ENCODE measurements around the gene PPP2R1B.

The PPP2R1B gene

GRCh38 chr11:111756097-111756496, 10.1 kb downstream of the PPP2R1B start:
- Histone ChIP-seq H3K36me3 (ENCODE audit: control insufficient read depth in 2 of 2, insufficient read depth in 2 of 2, low read length in 2 of 2) (peaks cover 54 to 56% of the 10 kb centered on the region in 2 donors), H3K27ac (ENCODE audit: low read depth in 2 of 2, low read length in 2 of 2) (peak overlapping the region; percentile 48 to 51), H3K9me3 (ENCODE audit: control insufficient read depth in 2 of 2, low read length in 2 of 2) (no peaks in the 10 kb centered on the region)

GRCh38 chr11:111749646-111750045, 16.5 kb downstream of the PPP2R1B start:
- Histone ChIP-seq H3K4me1 (ENCODE audit: control insufficient read depth in 2 of 2, insufficient read depth in 2 of 2, low read length in 2 of 2) (peaks cover 0 to 4% of the 10 kb centered on the region in 2 donors), H3K4me3 (ENCODE audit: low read length in 2 of 2) (no peak overlapping the region), H3K36me3 (ENCODE audit: control insufficient read depth in 2 of 2, insufficient read depth in 2 of 2, low read length in 2 of 2) (peaks cover 41 to 65% of the 10 kb centered on the region in 2 donors), H3K9ac (ENCODE audit: low read depth in 1 of 2, low read length in 2 of 2) (no peak overlapping the region), H3K27me3 (ENCODE audit: control insufficient read depth in 2 of 2, insufficient read depth in 2 of 2, low read length in 2 of 2) (no peaks in the 10 kb centered on the region), H3K27ac (ENCODE audit: low read depth in 2 of 2, low read length in 2 of 2) (no peak overlapping the region), H3K9me3 (ENCODE audit: control insufficient read depth in 2 of 2, low read length in 2 of 2) (no peaks in the 10 kb centered on the region)

More at GRCh38 chr11:111756097-111756496, 10.1 kb downstream of the PPP2R1B start:
- Histone ChIP-seq H3K27me3 (ENCODE audit: control insufficient read depth in 2 of 2, insufficient read depth in 2 of 2, low read length in 2 of 2) (no peaks in the 10 kb centered on the region), H3K4me1 (ENCODE audit: control insufficient read depth in 2 of 2, insufficient read depth in 2 of 2, low read length in 2 of 2) (peaks cover 0 to 5% of the 10 kb centered on the region in 2 donors), H3K9ac (ENCODE audit: low read depth in 1 of 2, low read length in 2 of 2) (no peak overlapping the region), H3K4me3 (ENCODE audit: low read length in 2 of 2) (no peak overlapping the region)

- Histone ChIP-seq H3K27ac (ENCODE audit: low read depth in 2 of 2, low read length in 2 of 2) (peak overlapping the region in 1 of 2 donors; percentile 6), H3K36me3 (ENCODE audit: control insufficient read depth in 2 of 2, insufficient read depth in 2 of 2, low read length in 2 of 2) (peaks cover 41 to 66% of the 10 kb centered on the region in 2 donors), H3K4me3 (ENCODE audit: low read length in 2 of 2) (no peak overlapping the region), H3K27me3 (ENCODE audit: control insufficient read depth in 2 of 2, insufficient read depth in 2 of 2, low read length in 2 of 2) (no peaks in the 10 kb centered on the region), H3K4me1 (ENCODE audit: control insufficient read depth in 2 of 2, insufficient read depth in 2 of 2, low read length in 2 of 2) (peaks cover 0 to 4% of the 10 kb centered on the region in 2 donors), H3K9me3 (ENCODE audit: control insufficient read depth in 2 of 2, low read length in 2 of 2) (no peaks in the 10 kb centered on the region), H3K9ac (ENCODE audit: low read depth in 1 of 2, low read length in 2 of 2) (no peak overlapping the region)
Observed at GRCh38 chr11:111748035-111748804, 18.0 kb downstream of the PPP2R1B start.

- H3K27me3 ChIP-seq (ENCODE audit: control insufficient read depth in 2 of 2, insufficient read depth in 2 of 2, low read length in 2 of 2), result no peaks in the 10 kb centered on the region
- H3K4me1 ChIP-seq (ENCODE audit: control insufficient read depth in 2 of 2, insufficient read depth in 2 of 2, low read length in 2 of 2), result peaks cover 0 to 4% of the 10 kb centered on the region in 2 donors
- H3K27ac ChIP-seq (ENCODE audit: low read depth in 2 of 2, low read length in 2 of 2), result no peak overlapping the region
- H3K36me3 ChIP-seq (ENCODE audit: control insufficient read depth in 2 of 2, insufficient read depth in 2 of 2, low read length in 2 of 2), result peaks cover 43 to 69% of the 10 kb centered on the region in 2 donors
- H3K4me3 ChIP-seq (ENCODE audit: low read length in 2 of 2), result no peak overlapping the region
- no peak overlapping the region for H3K9ac ChIP-seq (ENCODE audit: low read depth in 1 of 2, low read length in 2 of 2)
- no peaks in the 10 kb centered on the region for H3K9me3 ChIP-seq (ENCODE audit: control insufficient read depth in 2 of 2, low read length in 2 of 2)
Observed at GRCh38 chr11:111745719-111746504, 20.3 kb downstream of the PPP2R1B start.

GRCh38 chr11:111743700-111744099, 22.5 kb downstream of the PPP2R1B start:
- peaks cover 0 to 4% of the 10 kb centered on the region in 2 donors for H3K4me1 ChIP-seq (ENCODE audit: control insufficient read depth in 2 of 2, insufficient read depth in 2 of 2, low read length in 2 of 2)
- H3K4me3 ChIP-seq (ENCODE audit: low read length in 2 of 2), result no peak overlapping the region
- peaks cover 41 to 60% of the 10 kb centered on the region in 2 donors for H3K36me3 ChIP-seq (ENCODE audit: control insufficient read depth in 2 of 2, insufficient read depth in 2 of 2, low read length in 2 of 2)
- no peaks in the 10 kb centered on the region for H3K27me3 ChIP-seq (ENCODE audit: control insufficient read depth in 2 of 2, insufficient read depth in 2 of 2, low read length in 2 of 2)
- H3K9ac ChIP-seq (ENCODE audit: low read depth in 1 of 2, low read length in 2 of 2), result no peak overlapping the region
- H3K9me3 ChIP-seq (ENCODE audit: control insufficient read depth in 2 of 2, low read length in 2 of 2), result no peaks in the 10 kb centered on the region
- no peak overlapping the region for H3K27ac ChIP-seq (ENCODE audit: low read depth in 2 of 2, low read length in 2 of 2)

- H3K27me3 ChIP-seq (ENCODE audit: control insufficient read depth in 2 of 2, insufficient read depth in 2 of 2, low read length in 2 of 2), result no peaks in the 10 kb centered on the region
- no peak overlapping the region for H3K9ac ChIP-seq (ENCODE audit: low read depth in 1 of 2, low read length in 2 of 2)
- H3K9me3 ChIP-seq (ENCODE audit: control insufficient read depth in 2 of 2, low read length in 2 of 2), result no peaks in the 10 kb centered on the region
- peaks cover 33 to 51% of the 10 kb centered on the region in 2 donors for H3K36me3 ChIP-seq (ENCODE audit: control insufficient read depth in 2 of 2, insufficient read depth in 2 of 2, low read length in 2 of 2)
- peaks cover 0 to 4% of the 10 kb centered on the region in 2 donors for H3K4me1 ChIP-seq (ENCODE audit: control insufficient read depth in 2 of 2, insufficient read depth in 2 of 2, low read length in 2 of 2)
- no peak overlapping the region for H3K4me3 ChIP-seq (ENCODE audit: low read length in 2 of 2)
- H3K27ac ChIP-seq (ENCODE audit: low read depth in 2 of 2, low read length in 2 of 2), result no peak overlapping the region
Observed at GRCh38 chr11:111741751-111742150, 24.4 kb downstream of the PPP2R1B start.

GRCh38 chr11:111739299-111739698, 26.9 kb downstream of the PPP2R1B start:
- no peaks in the 10 kb centered on the region for H3K9me3 ChIP-seq (ENCODE audit: control insufficient read depth in 2 of 2, low read length in 2 of 2)
- no peaks in the 10 kb centered on the region for H3K27me3 ChIP-seq (ENCODE audit: control insufficient read depth in 2 of 2, insufficient read depth in 2 of 2, low read length in 2 of 2)
- H3K4me3 ChIP-seq (ENCODE audit: low read length in 2 of 2), result no peak overlapping the region
- H3K9ac ChIP-seq (ENCODE audit: low read depth in 1 of 2, low read length in 2 of 2), result no peak overlapping the region
- H3K4me1 ChIP-seq (ENCODE audit: control insufficient read depth in 2 of 2, insufficient read depth in 2 of 2, low read length in 2 of 2), result peaks cover 15 to 23% of the 10 kb centered on the region in 2 donors
- H3K36me3 ChIP-seq (ENCODE audit: control insufficient read depth in 2 of 2, insufficient read depth in 2 of 2, low read length in 2 of 2), result peaks cover 28 to 30% of the 10 kb centered on the region in 2 donors
- H3K27ac ChIP-seq (ENCODE audit: low read depth in 2 of 2, low read length in 2 of 2), result no peak overlapping the region

GRCh38 chr11:111737444-111738210, 28.6 kb downstream of the PPP2R1B start:
- peaks cover 20 to 35% of the 10 kb centered on the region in 2 donors for H3K4me1 ChIP-seq (ENCODE audit: control insufficient read depth in 2 of 2, insufficient read depth in 2 of 2, low read length in 2 of 2)
- peak overlapping the region in 1 of 2 donors; percentile 6 for H3K9ac ChIP-seq (ENCODE audit: low read depth in 1 of 2, low read length in 2 of 2)
- no peak overlapping the region for H3K4me3 ChIP-seq (ENCODE audit: low read length in 2 of 2)
- no peaks in the 10 kb centered on the region for H3K9me3 ChIP-seq (ENCODE audit: control insufficient read depth in 2 of 2, low read length in 2 of 2)
- H3K27ac ChIP-seq (ENCODE audit: low read depth in 2 of 2, low read length in 2 of 2), result peak overlapping the region; percentile 78 to 86
- H3K36me3 ChIP-seq (ENCODE audit: control insufficient read depth in 2 of 2, insufficient read depth in 2 of 2, low read length in 2 of 2), result peaks cover 16 to 18% of the 10 kb centered on the region in 2 donors
- H3K27me3 ChIP-seq (ENCODE audit: control insufficient read depth in 2 of 2, insufficient read depth in 2 of 2, low read length in 2 of 2), result no peaks in the 10 kb centered on the region

- H3K4me3 ChIP-seq (ENCODE audit: low read length in 2 of 2), result no peak overlapping the region
- H3K9me3 ChIP-seq (ENCODE audit: control insufficient read depth in 2 of 2, low read length in 2 of 2), result no peaks in the 10 kb centered on the region
- H3K4me1 ChIP-seq (ENCODE audit: control insufficient read depth in 2 of 2, insufficient read depth in 2 of 2, low read length in 2 of 2), result peaks cover 20 to 36% of the 10 kb centered on the region in 2 donors
Observed at GRCh38 chr11:111736621-111737443, 29.4 kb downstream of the PPP2R1B start.

More at GRCh38 chr11:111736621-111737443, 29.4 kb downstream of the PPP2R1B start:
- Histone ChIP-seq H3K36me3 (ENCODE audit: control insufficient read depth in 2 of 2, insufficient read depth in 2 of 2, low read length in 2 of 2) (peaks cover 14% of the 10 kb centered on the region in 2 donors), H3K9ac (ENCODE audit: low read depth in 1 of 2, low read length in 2 of 2) (peak overlapping the region; percentile 21 to 24), H3K27me3 (ENCODE audit: control insufficient read depth in 2 of 2, insufficient read depth in 2 of 2, low read length in 2 of 2) (no peaks in the 10 kb centered on the region), H3K27ac (ENCODE audit: low read depth in 2 of 2, low read length in 2 of 2) (peak overlapping the region; percentile 78 to 86)
